Stimulated activated naive CD8-positive, alpha-beta T cell treated with anti-CD3 and anti-CD28 coated beads, Interleukin-15, Interleukin-2, amounts not matched to agents 100 U/mL and 50 U/mL, for 24 hours (primary cell): Measurements from ENCODE around the gene FBXL13.
"Not testable (repeated sequence)": the region's sequence is repeated elsewhere in the genome, so short reads cannot be mapped to it uniquely, and the experiment has no call there.

Experiments used
- ATAC-seq: fragments of 150-1000 bp; cut with Tn5 transposase; one replicate; pipeline ENCODE4 v1.10.0; 2021
- DNase-seq: peaks from one replicate; pipeline ENCODE4 v3.0.0; 2021

The FBXL13 gene

DNA sequence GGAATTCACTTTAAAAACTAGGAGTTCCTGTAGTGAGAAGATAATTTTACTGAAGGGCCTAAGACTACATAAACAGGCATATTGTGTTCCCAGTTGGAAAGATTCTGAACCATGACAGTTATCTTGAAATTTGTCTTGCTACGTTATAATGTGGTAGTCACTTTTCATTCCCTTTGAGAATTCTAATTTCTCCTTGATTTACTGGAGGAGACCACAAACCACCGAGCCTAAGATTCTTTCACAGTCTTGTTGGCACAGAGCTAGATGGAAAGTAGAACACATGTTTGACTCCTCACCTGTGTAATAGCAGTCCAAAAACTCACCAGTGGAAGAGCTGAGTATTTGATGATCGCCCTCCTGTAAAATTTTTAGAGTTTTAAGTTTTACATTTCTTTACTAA is 5.2 kb upstream of the FBXL13 start:
- ATAC-seq: no peak
- no peak for DNase-seq

DNA sequence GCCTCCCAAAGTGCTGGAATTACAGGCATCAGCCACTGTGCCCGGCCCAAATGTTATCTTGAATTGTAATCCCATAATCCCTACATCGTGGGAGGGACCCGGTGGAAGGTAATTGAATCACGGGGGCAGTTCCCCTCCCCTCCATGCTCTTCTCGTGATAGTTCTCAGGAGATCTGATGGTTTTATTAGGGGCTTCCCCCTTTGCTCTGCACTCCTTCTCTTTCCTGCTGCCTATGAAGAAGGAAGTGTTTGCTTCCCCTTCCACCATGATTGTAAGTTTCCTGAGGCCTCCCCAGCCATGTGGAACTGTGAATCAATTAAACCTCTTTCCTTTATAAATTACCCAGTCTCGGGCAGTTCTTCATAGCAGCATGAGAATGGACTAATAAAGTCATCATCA is 3.6 kb upstream of the FBXL13 start:
- DNase-seq, ATAC-seq: not testable (repeated sequence)

GRCh38 chr7:103077318-103077717 is 2.7 kb upstream of the FBXL13 start:
- no peak for DNase-seq
- no peak for ATAC-seq

DNA sequence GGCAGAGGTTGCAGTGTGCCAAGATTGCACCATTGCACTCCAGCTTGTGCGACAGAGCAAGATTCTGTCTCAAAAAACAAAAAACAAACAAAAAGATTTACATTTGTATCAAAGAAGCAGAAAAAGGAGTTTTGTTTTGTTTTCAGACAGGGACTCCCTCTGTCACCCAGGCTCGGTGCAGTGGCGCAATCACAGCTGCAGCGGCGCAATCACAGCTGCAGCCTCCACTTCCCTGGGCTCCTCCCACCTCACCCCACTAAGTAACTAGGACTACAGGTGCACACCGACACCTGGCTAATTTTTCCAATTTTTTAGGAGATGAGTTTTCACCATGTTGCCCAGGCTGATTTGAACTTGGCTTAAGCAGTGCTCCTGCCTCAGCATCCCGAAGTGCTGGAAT is 2.2 kb upstream of the FBXL13 start:
- DNase-seq: no peak
- no peak for ATAC-seq

DNA sequence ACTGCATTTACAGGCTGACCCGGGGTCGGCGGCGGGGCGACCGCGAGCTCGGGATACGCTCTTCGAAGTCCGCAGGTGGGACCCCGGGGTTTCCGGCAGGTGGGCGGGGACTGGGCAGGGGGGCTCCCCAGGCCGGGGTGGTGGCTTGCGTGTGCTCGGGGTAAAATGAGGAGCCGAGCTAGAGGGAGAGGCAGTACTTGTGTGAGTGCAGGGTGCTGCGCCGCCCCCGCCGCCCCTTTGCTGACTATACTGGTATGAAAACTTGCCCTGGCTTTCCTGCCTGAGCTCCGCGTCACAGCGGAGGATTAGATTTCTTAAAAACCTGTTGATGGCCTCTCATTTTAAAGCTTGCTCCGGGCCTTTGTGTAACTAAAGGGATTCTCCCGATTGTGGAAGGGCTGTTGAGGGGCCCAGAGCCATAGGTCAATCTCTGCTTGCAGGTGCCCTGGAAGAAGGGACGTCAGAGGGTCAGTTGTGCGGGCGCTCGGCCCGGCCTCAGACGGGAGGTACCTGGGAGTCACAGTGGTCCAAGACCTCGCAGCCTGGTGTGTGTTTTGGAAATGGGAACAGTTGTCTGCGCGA is 832 bp upstream of the FBXL13 start:
- ATAC-seq: peak; percentile 80

DNA sequence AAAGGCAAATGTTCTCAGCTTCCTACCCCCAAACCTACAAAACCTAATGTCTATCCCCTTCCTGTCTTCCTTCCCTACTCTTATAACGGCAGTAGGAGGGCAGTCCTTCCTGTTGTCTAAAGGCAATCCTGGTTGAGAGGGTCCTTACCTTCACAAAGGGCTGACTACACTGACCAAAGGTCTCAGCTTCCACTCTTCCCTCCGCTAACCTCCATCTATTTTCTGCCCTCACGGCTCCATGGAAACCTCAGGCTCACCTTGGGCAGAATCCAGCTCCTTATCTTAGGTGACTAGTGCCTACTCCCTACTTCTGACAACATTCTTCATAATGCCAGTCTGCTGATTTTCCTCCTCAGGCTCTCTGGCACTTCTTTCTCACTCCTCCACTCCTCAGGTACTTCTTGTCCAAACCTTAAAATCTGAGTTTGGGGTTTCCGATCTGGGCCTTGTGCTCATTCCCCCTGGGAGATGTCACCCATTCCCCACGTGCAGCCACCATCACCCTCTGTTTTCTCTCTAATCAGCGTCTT is 542 bp downstream of the FBXL13 start:
- no peak for DNase-seq
- ATAC-seq: no peak

More for the DNA sequence above, 832 bp upstream of the FBXL13 start:
- DNase-seq: peak; percentile 85

DNA sequence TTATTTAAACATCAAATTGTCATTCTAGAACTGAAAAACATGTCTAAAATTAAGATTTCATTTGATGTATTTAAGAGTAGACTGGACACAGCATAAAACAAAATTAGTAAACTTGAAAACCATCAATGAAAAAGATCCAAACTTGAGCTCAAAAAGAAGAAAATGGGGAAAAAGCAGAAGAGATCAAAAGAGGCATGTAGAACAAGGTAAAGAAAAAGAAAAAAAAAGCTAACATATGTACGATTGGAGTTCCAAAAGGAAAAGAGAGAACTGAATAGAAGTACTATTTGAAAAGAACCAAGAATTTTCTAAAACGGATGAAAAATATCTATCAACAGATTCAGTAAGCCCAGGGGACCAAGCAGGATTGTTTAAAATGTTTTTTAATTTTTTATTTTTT is 3.6 kb downstream of the FBXL13 start:
- DNase-seq (no peak), ATAC-seq (no peak)

- ATAC-seq (no peak), DNase-seq (no peak)
Observed at GRCh38 chr7:103068414-103069403, 5.9 kb downstream of the FBXL13 start.

DNA sequence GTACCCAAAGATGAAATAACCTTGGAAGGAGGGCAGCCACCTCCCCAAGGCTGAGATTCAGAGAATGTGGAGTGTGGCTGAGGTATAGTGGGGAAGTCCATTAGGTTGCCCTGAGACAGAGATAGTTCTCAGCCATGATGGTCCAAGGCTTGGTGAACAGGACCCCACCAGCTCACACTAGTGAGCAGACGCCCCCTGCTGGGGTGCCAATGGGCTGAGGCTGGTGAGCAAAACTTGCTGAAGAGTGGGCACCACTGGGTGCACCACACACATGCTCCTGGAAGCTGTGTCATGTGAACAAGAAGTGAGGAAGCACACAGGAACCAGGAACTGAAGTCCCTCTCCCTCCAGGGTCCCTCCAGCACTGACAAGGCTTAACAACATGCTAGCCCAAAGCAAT is 8.9 kb downstream of the FBXL13 start:
- DNase-seq: peak; percentile 71
- ATAC-seq: peak; percentile 85

GRCh38 chr7:103063895-103064294 is 10.7 kb downstream of the FBXL13 start:
- no peak for ATAC-seq

DNA sequence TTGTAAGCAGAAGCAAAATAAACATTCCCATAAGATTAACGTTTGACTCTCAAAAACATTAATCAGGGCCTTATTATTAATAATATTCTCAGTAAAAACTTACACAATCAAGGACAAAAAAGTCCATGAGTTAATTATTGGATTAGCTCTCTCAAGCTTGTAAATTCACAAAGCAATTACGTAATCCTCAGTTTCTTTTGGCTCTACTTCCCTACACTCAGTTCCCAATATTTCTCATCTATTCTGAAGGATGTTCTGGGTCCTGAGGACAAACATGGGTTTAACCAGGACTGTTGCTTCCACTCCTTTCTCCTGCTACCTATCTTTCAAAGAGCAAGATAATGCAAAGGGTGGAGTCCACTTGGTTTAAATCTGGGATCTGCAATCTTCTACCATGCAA is 15.1 kb downstream of the FBXL13 start:
- ATAC-seq: no peak
- DNase-seq: no peak

More at GRCh38 chr7:103063895-103064294, 10.7 kb downstream of the FBXL13 start:
- DNase-seq: no peak

GRCh38 chr7:103058122-103058521 is 16.5 kb downstream of the FBXL13 start:
- no peak for ATAC-seq
- no peak for DNase-seq

GRCh38 chr7:103056006-103056405 is 18.6 kb downstream of the FBXL13 start:
- ATAC-seq, DNase-seq: not testable (repeated sequence)

GRCh38 chr7:103051519-103051918 is 23.1 kb downstream of the FBXL13 start:
- DNase-seq: no peak
- ATAC-seq: no peak

- DNase-seq (no peak), ATAC-seq (no peak)
Observed at GRCh38 chr7:103048833-103049232, 25.8 kb downstream of the FBXL13 start.

DNA sequence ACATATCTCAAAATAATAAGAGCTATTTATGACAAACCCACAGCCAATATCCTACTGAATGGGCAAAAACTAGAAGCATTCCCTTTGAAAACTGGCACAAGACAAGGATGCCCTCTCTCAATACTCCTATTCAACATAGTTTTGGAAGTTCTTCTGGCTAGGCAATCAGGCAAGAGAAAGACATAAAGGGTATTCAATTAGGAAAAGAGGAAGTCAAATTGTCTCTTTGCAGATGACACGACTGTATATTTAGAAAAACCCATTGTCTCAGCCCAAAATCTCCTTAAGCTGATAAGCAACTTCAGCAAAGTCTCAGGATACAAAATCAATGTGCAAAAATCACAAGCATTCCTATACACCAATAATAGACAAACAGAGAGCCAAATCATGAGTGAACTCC is 32.8 kb downstream of the FBXL13 start:
- DNase-seq, ATAC-seq: not testable (repeated sequence)

DNA sequence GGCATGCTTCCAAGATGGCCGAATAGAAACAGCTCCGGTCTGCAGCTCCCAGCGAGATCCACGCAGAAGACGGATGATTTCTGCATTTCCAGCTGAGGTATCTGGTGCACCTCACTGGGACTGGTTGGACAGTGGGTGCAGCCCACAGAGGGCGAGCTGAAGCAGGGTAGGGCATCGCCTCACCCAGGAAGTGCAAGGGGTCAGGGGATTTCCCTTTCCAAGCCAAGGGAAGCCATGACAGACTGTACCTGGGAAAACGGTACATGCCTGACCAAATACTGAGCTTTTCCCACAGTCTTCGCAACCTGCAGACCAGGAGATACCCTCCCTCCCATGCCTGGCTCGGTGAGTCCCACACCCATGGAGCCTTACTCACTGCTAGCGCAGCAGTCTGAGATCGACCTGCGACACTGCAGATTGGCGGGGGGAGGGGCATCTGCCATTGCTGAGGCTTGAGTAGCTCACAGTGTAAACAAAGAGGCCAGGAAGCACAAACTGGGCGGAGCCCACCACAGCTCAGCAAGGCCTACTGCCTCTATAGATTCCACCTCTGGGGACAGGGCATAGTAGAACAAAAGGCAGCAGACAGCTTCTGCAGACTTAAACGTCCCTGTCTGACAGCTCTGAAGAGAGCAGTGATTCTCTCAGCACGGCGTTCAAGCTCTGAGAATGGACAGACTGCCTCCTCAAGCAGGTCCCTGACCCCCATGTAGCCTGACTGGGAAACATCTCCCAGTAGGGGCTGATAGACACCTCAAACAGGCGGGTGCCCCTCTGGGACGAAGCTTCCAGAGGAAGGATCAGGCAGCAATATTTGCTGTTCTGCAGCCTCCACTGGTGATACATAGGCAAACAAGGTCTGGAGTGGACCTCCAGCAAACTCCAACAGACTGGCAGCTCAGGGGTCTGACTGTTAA is 36.5 kb downstream of the FBXL13 start:
- not testable (repeated sequence) for DNase-seq, ATAC-seq

DNA sequence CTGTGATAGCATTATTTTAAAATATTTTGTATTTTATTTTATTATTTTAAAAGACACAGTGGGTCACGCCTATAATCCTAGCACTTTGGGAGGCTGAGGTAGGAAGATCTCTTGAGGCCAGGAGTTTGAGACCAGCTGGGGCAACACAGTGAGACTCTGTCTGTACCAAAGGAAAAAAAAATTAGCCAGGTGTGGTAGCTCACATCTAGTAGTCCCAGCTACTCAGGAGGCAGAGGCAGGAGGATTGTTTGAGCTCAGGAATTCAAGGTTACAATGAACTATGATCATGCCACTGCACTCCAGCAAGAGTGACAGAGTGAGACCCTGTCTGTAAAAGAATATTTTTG is 37.1 kb downstream of the FBXL13 start:
- ATAC-seq: no peak
- no peak for DNase-seq

DNA sequence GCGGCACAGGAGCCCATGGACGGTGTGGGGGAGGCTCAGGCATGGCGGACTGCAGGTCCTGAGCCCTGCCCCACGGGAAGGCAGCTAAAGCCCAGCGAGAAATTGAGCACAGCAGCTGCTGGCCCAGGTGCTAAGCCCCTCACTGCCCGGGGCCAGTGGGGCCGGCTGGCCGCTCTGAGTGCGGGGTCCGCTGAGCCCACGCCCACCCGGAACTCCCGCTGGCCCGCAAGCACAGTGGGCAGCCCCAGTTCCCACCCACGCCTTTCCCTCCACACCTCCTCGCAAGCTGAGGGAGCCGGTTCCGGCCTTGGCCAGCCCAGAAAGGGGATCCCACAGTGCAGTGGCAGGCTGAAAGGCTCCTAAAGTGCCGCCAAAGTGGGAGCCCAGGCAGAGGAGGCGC is 40.3 kb downstream of the FBXL13 start:
- not testable (repeated sequence) for DNase-seq, ATAC-seq

GRCh38 chr7:103031781-103032180 is 42.8 kb downstream of the FBXL13 start:
- ATAC-seq (no peak), DNase-seq (no peak)

- DNase-seq (no peak), ATAC-seq (no peak)
Observed at GRCh38 chr7:103031024-103031423, 43.6 kb downstream of the FBXL13 start.

DNA sequence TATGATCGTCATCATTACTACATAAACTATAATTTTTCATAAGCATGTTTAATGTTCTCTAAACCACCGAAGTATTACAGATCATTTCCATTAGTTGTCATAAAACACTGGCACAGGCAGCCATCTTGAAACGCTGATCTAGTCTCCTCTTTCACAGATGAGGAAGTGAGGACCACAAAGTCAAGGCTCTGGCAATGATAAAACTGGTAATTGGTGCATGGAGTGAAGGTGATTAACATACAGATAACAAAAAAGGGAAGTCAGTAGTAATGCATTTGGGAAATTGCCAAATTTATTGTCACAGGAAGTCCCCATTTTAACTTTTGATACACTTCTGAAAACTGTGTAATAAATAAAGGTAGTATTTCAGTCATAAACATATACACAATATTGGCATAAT is 49.3 kb downstream of the FBXL13 start:
- no peak for DNase-seq
- ATAC-seq: no peak
